HepG2 (cell line): ENCODE measurements around the gene TGM1. TPM values are rescaled to one million over a fixed set of nuclear protein-coding genes. Genes with fewer than 3 reads are reported as not detected.
A peak's percentile ranks its signal among the peaks of the same experiment; 100 is the strongest.

Experiments used
- AHR ChIP-seq: IDR thresholded peaks from 2 replicates; pipeline ENCODE4 v1.6.1; 2018; ENCODE audit warnings: missing genetic modification reagents, missing compliant biosample characterization
- CEBPG ChIP-seq: IDR thresholded peaks from 2 replicates; pipeline ENCODE4 v1.6.1; 2016
- ETV6 ChIP-seq: sonication (generic); formaldehyde crosslinking; conservative IDR thresholded peaks from 2 replicates; pipeline ENCODE4 v1.4.0; 2020; ENCODE audit warnings: missing genetic modification reagents
- FOXO1 ChIP-seq: sonication (generic); formaldehyde crosslinking; IDR thresholded peaks from 2 replicates; pipeline ENCODE4 v1.4.0; 2020; ENCODE audit warnings: missing genetic modification reagents
- HCFC1 ChIP-seq: fragments of 150-350 bp; IDR thresholded peaks from 2 replicates; pipeline ENCODE4 v1.6.1; 2014; ENCODE audit warnings: low read depth, low read length
- HDAC6 ChIP-seq: fragments of 200-600 bp; sonication (generic); IDR thresholded peaks from 2 replicates; pipeline ENCODE4 v1.7.0; 2017; ENCODE audit warnings: mild to moderate bottlenecking, antibody characterized with exemption, low read length, low read depth
- HNRNPL ChIP-seq: fragments of 200-400 bp; formaldehyde crosslinking; IDR thresholded peaks from 2 replicates; pipeline ENCODE4 v1.6.1; 2017; ENCODE audit warnings: mild to moderate bottlenecking, low read depth, low read length
- JDP2 ChIP-seq: sonication (generic); formaldehyde crosslinking; IDR thresholded peaks from 2 replicates; pipeline ENCODE4 v1.8.1; 2022; ENCODE audit warnings: missing genetic modification reagents, borderline replicate concordance
- KLF12 ChIP-seq: sonication (generic); formaldehyde crosslinking; IDR thresholded peaks from 2 replicates; pipeline ENCODE4 v1.4.0; 2020; ENCODE audit warnings: missing genetic modification reagents, borderline replicate concordance
- MBD4 ChIP-seq: IDR thresholded peaks from 2 replicates; pipeline ENCODE4 v1.6.1; 2012; ENCODE audit warnings: low read length, inconsistent platforms, borderline replicate concordance
- PLRG1 ChIP-seq: fragments of 450-650 bp; conservative IDR thresholded peaks from 2 replicates; pipeline ENCODE4 v1.6.1; 2016
- PPARG ChIP-seq: conservative IDR thresholded peaks from 2 replicates; pipeline ENCODE4 v1.6.1; 2016; ENCODE audit warnings: missing biosample characterization, missing genetic modification reagents
- RXRB ChIP-seq: IDR thresholded peaks from 2 replicates; pipeline ENCODE4 v1.6.1; 2016; ENCODE audit warnings: borderline replicate concordance, missing genetic modification reagents, missing compliant biosample characterization
- THAP8 ChIP-seq: sonication (generic); formaldehyde crosslinking; IDR thresholded peaks from 2 replicates; pipeline ENCODE4 v1.5.1; 2020; ENCODE audit warnings: missing genetic modification reagents, mild to moderate bottlenecking, borderline replicate concordance
- ZBTB1 ChIP-seq: sonication (generic); formaldehyde crosslinking; IDR thresholded peaks from 2 replicates; pipeline ENCODE4 v1.4.0; 2020; ENCODE audit warnings: missing genetic modification reagents, borderline replicate concordance
- ZBTB39 ChIP-seq: sonication (generic); formaldehyde crosslinking; IDR thresholded peaks from 2 replicates; pipeline ENCODE4 v1.5.0; 2020; ENCODE audit warnings: missing genetic modification reagents
- ZKSCAN5 ChIP-seq: sonication (generic); formaldehyde crosslinking; IDR thresholded peaks from 2 replicates; pipeline ENCODE4 v1.5.1; 2020; ENCODE audit warnings: mild to moderate bottlenecking, missing genetic modification reagents
- ZNF3 ChIP-seq: IDR thresholded peaks from 2 replicates; pipeline ENCODE4 v1.7.0; 2017; ENCODE audit warnings: inconsistent platforms
- ZNF329 ChIP-seq: sonication (generic); formaldehyde crosslinking; IDR thresholded peaks from 2 replicates; pipeline ENCODE4 v1.9.0; 2021; ENCODE audit warnings: low read depth, mild to moderate bottlenecking, missing genetic modification reagents
- ZNF354B ChIP-seq: sonication (generic); formaldehyde crosslinking; IDR thresholded peaks from 2 replicates; pipeline ENCODE4 v1.8.0; 2022; ENCODE audit warnings: mild to moderate bottlenecking, missing genetic modification reagents
- ZNF567 ChIP-seq: sonication (generic); formaldehyde crosslinking; IDR thresholded peaks from 2 replicates; pipeline ENCODE4 v1.8.1; 2023; ENCODE audit warnings: mild to moderate bottlenecking, missing genetic modification reagents, borderline replicate concordance
- ZNF672 ChIP-seq: sonication (generic); formaldehyde crosslinking; IDR thresholded peaks from 2 replicates; pipeline ENCODE4 v1.8.1; 2022; ENCODE audit warnings: missing genetic modification reagents
- ZNF775 ChIP-seq: sonication (generic); formaldehyde crosslinking; IDR thresholded peaks from 2 replicates; pipeline ENCODE4 v1.4.0; 2020; ENCODE audit warnings: missing genetic modification reagents, mild to moderate bottlenecking, moderate library complexity, borderline replicate concordance
- ZNF782 ChIP-seq: sonication (generic); formaldehyde crosslinking; IDR thresholded peaks from 2 replicates; pipeline ENCODE4 v1.4.0; 2020; ENCODE audit warnings: missing genetic modification reagents, mild to moderate bottlenecking, borderline replicate concordance
- polyA plus RNA-seq, 8 experiments: library from polyadenylated mRNA; depleted of rRNA in 3 of 8; stranded (reverse) in 7 of 8; unstranded in 1 of 8; fragments of >200 nt; fragmentation: Illumina TruSeq in 4 of 8; extraction: Trizol in 4 of 8; gene quantifications; 2 replicates each; pipeline versions ENCODE4 v1.2.1 to v1.2.3, GENCODE V29; 2011 to 2016; ENCODE audit warnings: low read depth in 4 of 8, missing spikeins in 1 of 8, mixed read lengths in 1 of 8; ENCODE audit not compliant: insufficient read depth in 1 of 8
- total RNA-seq, 5 experiments: library from RNA; depleted of rRNA; stranded (reverse); fragments of >200 nt; fragmentation: Illumina TruSeq; extraction: Trizol; gene quantifications; 2 replicates each; pipeline ENCODE4 v1.2.3, GENCODE V29; 2016; ENCODE audit warnings: low read depth in 1 of 5
- TF ChIP-seq, protein P1 (sequence below): sonication (generic); formaldehyde crosslinking; IDR thresholded peaks from 2 replicates; pipeline ENCODE4 v1.5.0; 2020; ENCODE audit warnings: missing genetic modification reagents
- TF ChIP-seq, protein P2 (sequence below): sonication (generic); formaldehyde crosslinking; IDR thresholded peaks from 2 replicates; pipeline ENCODE4 v1.4.0; 2020; ENCODE audit warnings: mild to moderate bottlenecking, missing genetic modification reagents

TGM1 gene
- total and polyA plus RNA-seq, 2 of the 13 experiments (the other 11 are each of a cell fraction or from before 2014, with no cell fraction given), result 3.2 to 10.6 TPM

- TF ChIP-seq CEBPG (CRISPR knock-in tag) (peak; percentile 3; the same call in 1 of the 2 replicates), HCFC1 (0 out of 2 replicates have a peak, but pooled peaks have one; percentile 12), MBD4 (no peak), PPARG (peak; percentile 17; the same call in 1 of the 2 replicates), HNRNPL (0 out of 2 replicates have a peak, but pooled peaks have one; percentile 87), ZNF567 (CRISPR knock-in tag) (peak; percentile 82; the same call in 1 of the 2 replicates), ZNF672 (CRISPR knock-in tag) (no peak), FOXO1 (CRISPR knock-in tag) (peak; percentile 45; the same call in 1 of the 2 replicates), ZKSCAN5 (CRISPR knock-in tag) (no peak; the same call in 1 of the 2 replicates), THAP8 (CRISPR knock-in tag) (no peak), PLRG1 (no peak), ZNF782 (CRISPR knock-in tag) (0 out of 2 replicates have a peak, but pooled peaks have one; percentile 51), ZNF3 (CRISPR knock-in tag) (no peak), KLF12 (CRISPR knock-in tag) (no peak), RXRB (CRISPR knock-in tag) (no peak), ZBTB39 (CRISPR knock-in tag) (peak; percentile 18), ZNF354B (CRISPR knock-in tag) (peak; percentile 39; the same call in 1 of the 2 replicates), ZNF329 (no peak), ZBTB1 (CRISPR knock-in tag) (peak; percentile 65; the same call in 1 of the 2 replicates), ZNF775 (CRISPR knock-in tag) (peak; percentile 93; the same call in 1 of the 2 replicates), JDP2 (CRISPR knock-in tag) (no peak), HDAC6 (no peak), AHR (peak; percentile 33), ETV6 (CRISPR knock-in tag) (peak; percentile 84; the same call in 1 of the 2 replicates)
- TF ChIP-seq, protein P1, sequence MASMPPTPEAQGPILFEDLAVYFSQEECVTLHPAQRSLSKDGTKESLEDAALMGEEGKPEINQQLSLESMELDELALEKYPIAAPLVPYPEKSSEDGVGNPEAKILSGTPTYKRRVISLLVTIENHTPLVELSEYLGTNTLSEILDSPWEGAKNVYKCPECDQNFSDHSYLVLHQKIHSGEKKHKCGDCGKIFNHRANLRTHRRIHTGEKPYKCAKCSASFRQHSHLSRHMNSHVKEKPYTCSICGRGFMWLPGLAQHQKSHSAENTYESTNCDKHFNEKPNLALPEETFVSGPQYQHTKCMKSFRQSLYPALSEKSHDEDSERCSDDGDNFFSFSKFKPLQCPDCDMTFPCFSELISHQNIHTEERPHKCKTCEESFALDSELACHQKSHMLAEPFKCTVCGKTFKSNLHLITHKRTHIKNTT, result 0 out of 2 replicates have a peak, but pooled peaks have one; percentile 18
- TF ChIP-seq, protein P2, sequence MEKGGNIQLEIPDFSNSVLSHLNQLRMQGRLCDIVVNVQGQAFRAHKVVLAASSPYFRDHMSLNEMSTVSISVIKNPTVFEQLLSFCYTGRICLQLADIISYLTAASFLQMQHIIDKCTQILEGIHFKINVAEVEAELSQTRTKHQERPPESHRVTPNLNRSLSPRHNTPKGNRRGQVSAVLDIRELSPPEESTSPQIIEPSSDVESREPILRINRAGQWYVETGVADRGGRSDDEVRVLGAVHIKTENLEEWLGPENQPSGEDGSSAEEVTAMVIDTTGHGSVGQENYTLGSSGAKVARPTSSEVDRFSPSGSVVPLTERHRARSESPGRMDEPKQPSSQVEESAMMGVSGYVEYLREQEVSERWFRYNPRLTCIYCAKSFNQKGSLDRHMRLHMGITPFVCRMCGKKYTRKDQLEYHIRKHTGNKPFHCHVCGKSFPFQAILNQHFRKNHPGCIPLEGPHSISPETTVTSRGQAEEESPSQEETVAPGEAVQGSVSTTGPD (CRISPR knock-in tag), result 0 out of 2 replicates have a peak, but pooled peaks have one; percentile 19
Observed at GRCh38 chr14:24241829-24242443, 21.0 kb downstream of the TGM1 start (continued).
